HS-27A (cell line): Measurements from ENCODE around the gene GKN1.
A peak's percentile ranks its signal among the peaks of the same experiment; 100 is the strongest.
"Not testable (repeated sequence)": the region's sequence is repeated elsewhere in the genome, so short reads cannot be mapped to it uniquely, and the experiment has no call there.

Experiments used
- DNase-seq: peaks from one replicate; pipeline ENCODE4 v3.0.0-alpha.2; 2012; ENCODE audit warnings: low read depth, missing footprints

The GKN1 gene

GRCh38 chr2:68974251-68974650 lies at the start of gene GKN1:
Gene GKN1, plus strand, starts transcription at chr2:68974636. Its CDS starts 42 bp downstream, at chr2:68974678.
- no peak for DNase-seq

GRCh38 chr2:68925295-68925896 lies 49.0 kb upstream of the GKN1 start:
- no peak for DNase-seq

GRCh38 chr2:68926796-68927195 lies 47.6 kb upstream of the GKN1 start:
- DNase-seq: no peak

GRCh38 chr2:68931149-68931711 lies 43.2 kb upstream of the GKN1 start:
- DNase-seq: no peak

GRCh38 chr2:68931799-68932198 lies 42.6 kb upstream of the GKN1 start:
- no peak for DNase-seq

- DNase-seq: no peak
These were observed 42.0 kb upstream of the GKN1 start for GRCh38 chr2:68932402-68932801.

- DNase-seq: no peak
These were observed 40.4 kb upstream of the GKN1 start for GRCh38 chr2:68934021-68934420.

- DNase-seq: no peak
These were observed 39.0 kb upstream of the GKN1 start for GRCh38 chr2:68935471-68935870.

GRCh38 chr2:68936427-68936826 lies 38.0 kb upstream of the GKN1 start:
- no peak for DNase-seq

GRCh38 chr2:68936889-68937288 lies 37.5 kb upstream of the GKN1 start:
- DNase-seq: no peak

- DNase-seq: no peak
These were observed 36.9 kb upstream of the GKN1 start for GRCh38 chr2:68937346-68938055.

- DNase-seq: no peak
These were observed 35.5 kb upstream of the GKN1 start for GRCh38 chr2:68938938-68939337.

- no peak for DNase-seq
These were observed 34.5 kb upstream of the GKN1 start for GRCh38 chr2:68939962-68940361.

GRCh38 chr2:68940369-68940768 lies 34.1 kb upstream of the GKN1 start:
- no peak for DNase-seq

- no peak for DNase-seq
These were observed 31.6 kb upstream of the GKN1 start for GRCh38 chr2:68942827-68943226.

GRCh38 chr2:68943581-68944568 lies 30.6 kb upstream of the GKN1 start:
- DNase-seq: peak; percentile 46

- no peak for DNase-seq
These were observed 28.3 kb upstream of the GKN1 start for GRCh38 chr2:68946117-68946516.

GRCh38 chr2:68948710-68949109 lies 25.7 kb upstream of the GKN1 start:
- no peak for DNase-seq

GRCh38 chr2:68951899-68952298 lies 22.5 kb upstream of the GKN1 start:
- no peak for DNase-seq

GRCh38 chr2:68952887-68953521 lies 21.4 kb upstream of the GKN1 start, which contains the start of gene GKN2:
Gene GKN2, minus strand, starts transcription at chr2:68952893. Its CDS starts 32 bp downstream, at chr2:68952861.
- DNase-seq: no peak

- not testable (repeated sequence) for DNase-seq
These were observed 19.0 kb upstream of the GKN1 start for GRCh38 chr2:68955432-68955831.

GRCh38 chr2:68959001-68959400 lies 15.4 kb upstream of the GKN1 start:
- DNase-seq: no peak
